Adrenal gland (tissue), 12 donors: Measurements from ENCODE around the gene LHFPL6. TPM values are rescaled to one million over a fixed set of nuclear protein-coding genes. Genes with fewer than 3 reads are reported as not detected.

ENCODE experiments used
- DNase-seq, 7 donors: peaks; one replicate each; pipeline ENCODE4 v3.0.0-alpha.2; 2019 to 2020
- H3K27ac ChIP-seq, 5 donors: fragments of 200-600 bp; sonication (generic) in 4 of 5; 1 replicate in 3 of 5; 2 replicates in 2 of 5; pipeline versions ENCODE4 v1.5.1 to v1.8.0; 2016 to 2020; ENCODE audit warnings: mild to moderate bottlenecking in 1 of 5
- H3K27me3 ChIP-seq: fragments of 200-600 bp; 2 replicates; pipeline ENCODE4 v1.8.0; 2021
- H3K36me3 ChIP-seq, 2 donors: fragments of 200-600 bp; replicated peaks in 1 of 2; 1 replicate in 1 of 2; 2 replicates in 1 of 2; pipeline versions ENCODE4 v1.5.1 to v1.8.0; 2018 to 2022
- H3K4me1 ChIP-seq, 2 donors: fragments of 200-600 bp; replicated peaks in 1 of 2; 1 replicate in 1 of 2; 2 replicates in 1 of 2; pipeline versions ENCODE4 v1.5.1 to v1.8.0; 2018 to 2021
- H3K4me3 ChIP-seq, 4 donors: fragments of 200-600 bp; sonication (generic) in 3 of 4; one replicate each; pipeline ENCODE4 v1.5.1; 2016 to 2018
- H3K9me3 ChIP-seq, 3 donors: fragments of 200-600 bp; sonication (generic) in 1 of 3; replicated peaks in 1 of 3; 1 replicate in 2 of 3; 2 replicates in 1 of 3; pipeline versions ENCODE4 v1.5.1 to v1.8.0; 2016 to 2021
- POLR2A ChIP-seq, 2 donors: fragments of 450-650 bp; IDR thresholded peaks; one replicate each; pipeline ENCODE4 v1.6.1; 2017; ENCODE audit warnings: antibody characterized with exemption in 2 of 2, mild to moderate bottlenecking in 2 of 2, moderate library complexity in 1 of 2
- WGBS, 4 donors: extraction: QIAGEN DNeasy Blood & Tissue Kit in 2 of 4; methylation state at CpG; one replicate each; pipeline versions ENCODE4 v1.1.5 to v1.1.7; 2013 to 2017; 5-methylcytosine and 5-hydroxymethylcytosine counted together
- intact Hi-C, 2 donors: fragments of 100-400 bp; cut with DNase I; formaldehyde crosslinking; loops; one replicate each; pipeline versions ENCODE4 v1.14.1 to v1.15.0; 2022 to 2023
- polyA plus RNA-seq, 3 donors: library from polyadenylated mRNA; stranded (reverse); fragments of 200-250 nt in 2 of 3; fragments of 350-450 nt in 1 of 3; fragmentation: Illumina TruSeq in 1 of 3; extraction: RNeasy Lipid Tissue Mini Kit (QIAGEN cat#74804) in 1 of 3; gene quantifications; one replicate each; pipeline ENCODE4 v1.2.3, GENCODE V29; 2013 to 2014
- total RNA-seq, 9 donors: library from RNA; depleted of rRNA in 4 of 9; stranded (reverse); fragments of >200 nt in 4 of 9; fragments of 120-200 nt in 1 of 9; fragmentation: NEBNext Ultra II Directional in 1 of 9; extraction: Animal tissue kit (Norgen Biotek cat#: 25700) in 1 of 9; gene quantifications; one replicate each; pipeline versions ENCODE4 v1.1.0 to v1.2.4, GENCODE V29; 2013 to 2023
- TF ChIP-seq, protein P1 (sequence below), 6 experiments: fragments of 450-650 bp in 4 of 6; fragments of 200-600 bp in 2 of 6; sonication (generic) in 1 of 6; IDR thresholded peaks; 1 replicate in 5 of 6; 2 replicates in 1 of 6; pipeline versions ENCODE4 v1.5.1 to v1.8.0; 2016 to 2021; ENCODE audit warnings: antibody characterized with exemption in 6 of 6, mild to moderate bottlenecking in 2 of 6, moderate library complexity in 1 of 6
- donor health status: healthy with polysubstance abuse.
- donor health status: Bipolar disorder and iron deficiency.
- donor health status: DM: yes; HTN: yes; CAD: no.
- donor health status: DM: no; HTN: no; CAD: no.
- donor health status: DM: no; HTN: no; CAD: no.
- donor health status: DM: yes; HTN: yes; CAD: no.

Gene LHFPL6
- total and polyA plus RNA-seq, 12 donors = 28.9 to 113 (median 46.6) TPM

DNA sequence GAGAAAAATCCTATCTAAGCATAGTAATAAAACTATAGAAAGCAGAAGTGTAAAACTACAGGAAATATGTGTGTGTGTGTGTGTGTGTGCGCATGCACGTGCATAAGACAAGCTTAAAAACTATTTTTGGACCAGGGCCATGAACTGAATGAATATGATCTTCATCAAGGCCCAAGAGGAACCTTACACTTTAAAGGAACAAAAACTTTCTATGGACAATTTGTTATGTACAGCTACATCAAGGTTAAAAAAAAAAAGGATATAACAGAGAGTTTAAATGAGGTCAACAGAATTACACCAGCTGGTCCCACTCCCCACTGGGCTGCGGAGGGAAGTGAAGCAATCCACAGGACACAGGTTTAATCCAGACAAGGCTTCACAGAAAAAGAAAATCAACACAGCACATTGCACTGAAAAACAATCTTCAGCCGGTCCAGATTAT is 151.1 kb downstream of the LHFPL6 start:
- WGBS, 4 donors = 35 to 40% (median 37%) methylated on average over 4 of the region's 4 CpGs

DNA sequence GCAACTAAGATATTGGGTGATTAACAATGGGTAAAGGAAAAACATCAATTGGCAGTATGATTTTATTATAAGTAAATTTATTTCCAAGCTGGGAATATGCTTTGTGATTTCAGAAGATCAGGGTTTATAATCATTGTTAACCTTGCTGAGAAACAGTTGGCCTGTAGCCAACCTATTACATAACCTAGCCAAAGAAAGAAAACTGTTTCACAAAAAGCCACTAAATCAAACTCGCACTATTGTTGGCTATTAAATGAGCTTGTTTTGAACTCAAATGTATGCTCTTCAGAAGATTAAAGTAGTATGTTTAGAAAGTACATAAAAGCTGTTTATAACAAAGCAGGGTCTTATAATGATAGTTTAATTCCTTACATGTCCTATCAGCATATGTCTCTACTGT is 151.7 kb downstream of the LHFPL6 start:
- no peak for TF ChIP-seq POLR2A (IDR thresholded peaks at IDR 0.05)
- TF ChIP-seq, protein P1, sequence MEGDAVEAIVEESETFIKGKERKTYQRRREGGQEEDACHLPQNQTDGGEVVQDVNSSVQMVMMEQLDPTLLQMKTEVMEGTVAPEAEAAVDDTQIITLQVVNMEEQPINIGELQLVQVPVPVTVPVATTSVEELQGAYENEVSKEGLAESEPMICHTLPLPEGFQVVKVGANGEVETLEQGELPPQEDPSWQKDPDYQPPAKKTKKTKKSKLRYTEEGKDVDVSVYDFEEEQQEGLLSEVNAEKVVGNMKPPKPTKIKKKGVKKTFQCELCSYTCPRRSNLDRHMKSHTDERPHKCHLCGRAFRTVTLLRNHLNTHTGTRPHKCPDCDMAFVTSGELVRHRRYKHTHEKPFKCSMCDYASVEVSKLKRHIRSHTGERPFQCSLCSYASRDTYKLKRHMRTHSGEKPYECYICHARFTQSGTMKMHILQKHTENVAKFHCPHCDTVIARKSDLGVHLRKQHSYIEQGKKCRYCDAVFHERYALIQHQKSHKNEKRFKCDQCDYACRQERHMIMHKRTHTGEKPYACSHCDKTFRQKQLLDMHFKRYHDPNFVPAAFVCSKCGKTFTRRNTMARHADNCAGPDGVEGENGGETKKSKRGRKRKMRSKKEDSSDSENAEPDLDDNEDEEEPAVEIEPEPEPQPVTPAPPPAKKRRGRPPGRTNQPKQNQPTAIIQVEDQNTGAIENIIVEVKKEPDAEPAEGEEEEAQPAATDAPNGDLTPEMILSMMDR (IDR thresholded peaks at IDR 0.05) = no peak
- no peaks in the 10 kb centered on the region for H3K9me3 ChIP-seq
- WGBS, 4 donors = 6 to 15% (median 7%) methylated on average over 1 of the region's 1 CpG
- H3K27ac ChIP-seq = peak overlapping the region in 1 of 5 donors; percentile 28
- H3K27me3 ChIP-seq = no peaks in the 10 kb centered on the region
- intact Hi-C loops = no loop called here
- H3K36me3 ChIP-seq = no peaks in the 10 kb centered on the region
- peaks cover 16 to 32% of the 10 kb centered on the region in 2 donors for H3K4me1 ChIP-seq
- DNase-seq = peak in 4 of 7 donors; percentile 19 to 46 (median 31)
- no peak overlapping the region for H3K4me3 ChIP-seq

More for the DNA sequence above, 151.1 kb downstream of the LHFPL6 start:
- H3K4me1 ChIP-seq = peaks cover 16 to 32% of the 10 kb centered on the region in 2 donors
- TF ChIP-seq POLR2A (IDR thresholded peaks at IDR 0.05) = no peak
- TF ChIP-seq, protein P1 (IDR thresholded peaks at IDR 0.05) = no peak
- H3K36me3 ChIP-seq = no peaks in the 10 kb centered on the region
- no peak overlapping the region for H3K4me3 ChIP-seq
- H3K9me3 ChIP-seq = no peaks in the 10 kb centered on the region
- intact Hi-C loops = no loop called here
- H3K27ac ChIP-seq = peak overlapping the region in 1 of 5 donors; percentile 28
- peak; percentile 23 to 67 (median 39) for DNase-seq
- H3K27me3 ChIP-seq = no peaks in the 10 kb centered on the region

DNA sequence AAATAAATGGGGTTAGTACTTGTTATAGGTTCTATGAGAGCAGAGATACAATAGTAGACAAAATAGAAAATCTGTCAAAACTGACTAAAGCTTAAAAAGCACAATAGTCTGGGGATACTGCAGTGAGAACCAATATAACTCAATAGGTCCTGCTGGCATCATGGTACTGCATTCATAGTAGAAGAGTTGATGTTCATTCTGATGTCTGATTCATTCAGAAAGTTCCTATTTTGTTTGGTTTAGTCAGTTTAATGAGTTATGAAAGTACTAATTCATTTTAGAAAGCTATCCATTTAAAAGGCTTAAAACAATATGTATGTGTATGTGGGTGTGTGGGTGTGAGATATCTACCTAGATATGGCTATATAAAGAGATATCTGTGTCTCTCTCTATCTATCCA is 152.8 kb downstream of the LHFPL6 start:
- Histone ChIP-seq H3K27ac (no peak overlapping the region), H3K36me3 (no peaks in the 10 kb centered on the region), H3K4me3 (no peak overlapping the region), H3K27me3 (no peaks in the 10 kb centered on the region), H3K9me3 (no peaks in the 10 kb centered on the region), H3K4me1 (peaks cover 16 to 32% of the 10 kb centered on the region in 2 donors)
- TF ChIP-seq, protein P1 (IDR thresholded peaks at IDR 0.05) = no peak
- TF ChIP-seq POLR2A (IDR thresholded peaks at IDR 0.05) = no peak
- no peak for DNase-seq
- intact Hi-C loops = no loop called here

DNA sequence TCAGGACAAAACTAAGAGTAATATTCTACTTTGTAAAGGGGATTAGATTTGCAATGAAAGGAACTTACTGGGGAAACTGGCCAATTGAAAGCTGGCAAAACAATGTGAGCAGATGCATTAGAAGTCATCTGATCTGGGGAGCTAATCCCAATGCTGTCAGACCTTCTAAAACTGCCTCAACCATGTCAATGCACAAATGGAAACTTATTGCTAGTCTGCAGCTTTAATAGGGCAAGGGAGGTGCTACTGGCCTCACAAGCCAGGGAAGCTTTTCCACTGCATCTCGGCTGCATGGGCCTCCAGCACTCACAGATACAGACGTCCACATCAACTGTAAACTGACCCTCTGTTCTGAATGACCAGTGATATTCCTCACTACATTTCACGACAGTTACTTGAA is 154.2 kb downstream of the LHFPL6 start:
- intact Hi-C loops = no loop called here
- Histone ChIP-seq H3K4me1 (peaks cover 16 to 32% of the 10 kb centered on the region in 2 donors), H3K36me3 (no peaks in the 10 kb centered on the region), H3K9me3 (no peaks in the 10 kb centered on the region), H3K27me3 (no peaks in the 10 kb centered on the region), H3K4me3 (no peak overlapping the region), H3K27ac (no peak overlapping the region)
- DNase-seq = no peak
- WGBS, 4 donors = 78 to 90% (median 84%) methylated on average over 3 of the region's 3 CpGs
- TF ChIP-seq, protein P1 (IDR thresholded peaks at IDR 0.05) = no peak
- no peak for TF ChIP-seq POLR2A (IDR thresholded peaks at IDR 0.05)
